Measurements from ENCODE around the gene KIAA0513.
A peak's percentile ranks its signal among the peaks of the same experiment; 100 is the strongest.

The KIAA0513 gene

DNA sequence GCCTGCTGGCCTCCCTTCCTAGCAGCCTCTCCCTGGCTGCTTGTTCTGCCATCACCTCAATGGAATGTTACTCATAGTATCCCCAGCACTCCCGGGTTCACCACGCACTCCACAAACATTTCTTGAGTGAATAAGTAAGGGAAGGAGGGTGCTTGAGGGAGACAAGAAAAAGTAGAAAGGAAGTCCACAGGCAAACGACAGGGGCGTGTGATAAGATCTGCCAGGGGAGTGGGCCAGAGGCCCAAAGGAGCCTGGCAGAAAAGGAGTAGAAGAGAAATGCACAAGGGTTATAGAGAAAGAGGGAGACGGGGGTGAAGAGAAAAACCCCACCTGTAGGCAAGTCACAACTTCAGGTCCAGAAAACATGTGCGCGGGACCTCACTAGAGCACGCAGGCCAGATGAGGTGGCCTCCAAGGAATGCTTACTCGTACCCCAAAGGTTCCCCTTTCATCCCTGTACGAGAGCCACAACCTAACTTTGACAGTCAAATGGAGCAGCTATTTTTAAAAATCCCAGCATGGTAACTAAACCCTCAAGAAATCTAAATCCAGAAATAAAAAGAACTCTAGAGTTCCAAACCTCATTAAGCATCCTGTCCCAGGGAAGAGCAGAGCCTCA, 22.9 kb upstream of the KIAA0513 start:
- H3K4me3 ChIP-seq (ENCODE audit: low read depth, low read length) = no peak overlapping the region

DNA sequence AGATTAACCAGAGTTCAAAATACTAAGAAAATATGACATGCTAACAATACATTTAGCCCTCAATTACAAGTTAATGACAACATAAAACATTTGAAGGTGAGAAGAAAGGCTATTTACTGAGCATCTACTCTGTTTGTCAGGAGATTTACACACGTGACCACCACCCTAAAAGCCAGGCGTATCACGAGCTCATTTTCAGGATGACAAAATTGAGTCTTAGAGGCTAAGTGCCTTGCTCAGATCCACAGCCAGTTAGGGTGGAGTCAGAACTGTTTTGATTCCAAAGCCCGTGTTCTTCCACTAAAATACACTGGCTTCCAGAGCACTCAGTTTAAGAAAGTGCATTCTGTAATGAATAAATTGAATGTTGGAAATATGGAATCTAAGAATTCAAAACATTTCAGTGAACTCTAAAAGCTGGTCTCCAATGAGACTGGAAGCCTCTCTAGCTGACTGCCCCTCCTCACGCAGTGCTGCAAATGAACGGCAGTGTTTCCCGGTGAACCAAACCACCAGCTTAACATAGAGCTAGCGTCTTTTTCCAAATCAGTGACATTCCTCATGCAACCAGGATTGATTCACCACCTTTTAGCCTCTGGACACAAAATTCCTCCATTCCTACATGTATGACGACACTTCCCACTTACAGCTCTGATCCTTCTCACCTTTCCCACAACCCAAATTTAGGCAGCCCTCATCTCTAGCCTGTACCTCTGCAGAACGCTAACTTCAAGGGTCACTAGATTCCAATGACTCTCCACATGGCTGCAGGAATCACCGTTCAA, 22.1 kb upstream of the KIAA0513 start:
- H3K4me3 ChIP-seq (ENCODE audit: low read depth, low read length) = no peak overlapping the region

- H3K4me3 ChIP-seq (ENCODE audit: low read depth, low read length) = no peak overlapping the region
These were observed 21.0 kb upstream of the KIAA0513 start for GRCh38 chr16:85006639-85007038.

GRCh38 chr16:85007496-85008214, 19.9 kb upstream of the KIAA0513 start:
- no peak overlapping the region for H3K4me3 ChIP-seq (ENCODE audit: low read depth, low read length)

DNA sequence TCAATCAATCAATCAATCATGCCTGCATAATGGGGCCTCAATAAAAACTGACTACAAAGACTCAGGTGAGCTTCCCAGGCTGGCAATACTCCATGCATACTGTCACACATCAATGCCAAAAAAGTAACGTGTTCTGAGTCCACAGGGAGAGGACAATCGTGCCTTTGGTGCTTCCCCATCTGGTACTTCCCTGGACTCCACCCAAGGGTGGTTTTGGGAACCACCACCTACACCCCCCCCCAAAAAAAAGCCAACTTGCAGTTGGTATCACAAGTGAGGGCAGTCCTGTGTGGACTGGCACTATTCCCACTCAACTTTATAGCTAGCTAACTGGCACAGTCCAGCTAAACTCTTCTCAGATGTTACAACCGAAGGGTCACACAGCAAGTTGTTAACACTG, 19.3 kb upstream of the KIAA0513 start:
- no peak overlapping the region for H3K4me3 ChIP-seq (ENCODE audit: low read depth, low read length)

DNA sequence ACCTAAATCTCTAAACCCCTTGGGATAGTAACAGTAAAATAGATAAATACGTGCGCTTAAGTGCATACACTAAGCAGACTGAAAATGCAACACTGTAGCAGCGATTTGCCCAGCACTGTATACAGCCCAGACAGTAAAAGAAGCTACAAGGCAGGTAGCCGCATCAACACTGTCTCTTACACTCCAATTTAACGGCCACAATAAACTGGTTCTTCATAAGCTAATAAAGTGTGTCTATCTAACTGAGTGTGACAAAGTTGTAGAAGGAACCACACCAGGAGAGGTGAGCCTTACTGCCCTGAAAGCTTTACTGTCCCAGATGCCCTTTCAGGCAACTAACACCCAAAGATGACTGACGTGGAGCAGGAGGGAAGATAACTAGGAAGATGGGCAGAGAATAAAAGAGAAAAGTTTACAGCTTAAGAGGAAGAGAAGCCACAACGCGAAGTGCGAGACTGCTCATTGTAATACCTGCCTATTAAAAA, 17.1 kb upstream of the KIAA0513 start:
- H3K4me3 ChIP-seq (ENCODE audit: low read depth, low read length) = peak overlapping the region; percentile 96

DNA sequence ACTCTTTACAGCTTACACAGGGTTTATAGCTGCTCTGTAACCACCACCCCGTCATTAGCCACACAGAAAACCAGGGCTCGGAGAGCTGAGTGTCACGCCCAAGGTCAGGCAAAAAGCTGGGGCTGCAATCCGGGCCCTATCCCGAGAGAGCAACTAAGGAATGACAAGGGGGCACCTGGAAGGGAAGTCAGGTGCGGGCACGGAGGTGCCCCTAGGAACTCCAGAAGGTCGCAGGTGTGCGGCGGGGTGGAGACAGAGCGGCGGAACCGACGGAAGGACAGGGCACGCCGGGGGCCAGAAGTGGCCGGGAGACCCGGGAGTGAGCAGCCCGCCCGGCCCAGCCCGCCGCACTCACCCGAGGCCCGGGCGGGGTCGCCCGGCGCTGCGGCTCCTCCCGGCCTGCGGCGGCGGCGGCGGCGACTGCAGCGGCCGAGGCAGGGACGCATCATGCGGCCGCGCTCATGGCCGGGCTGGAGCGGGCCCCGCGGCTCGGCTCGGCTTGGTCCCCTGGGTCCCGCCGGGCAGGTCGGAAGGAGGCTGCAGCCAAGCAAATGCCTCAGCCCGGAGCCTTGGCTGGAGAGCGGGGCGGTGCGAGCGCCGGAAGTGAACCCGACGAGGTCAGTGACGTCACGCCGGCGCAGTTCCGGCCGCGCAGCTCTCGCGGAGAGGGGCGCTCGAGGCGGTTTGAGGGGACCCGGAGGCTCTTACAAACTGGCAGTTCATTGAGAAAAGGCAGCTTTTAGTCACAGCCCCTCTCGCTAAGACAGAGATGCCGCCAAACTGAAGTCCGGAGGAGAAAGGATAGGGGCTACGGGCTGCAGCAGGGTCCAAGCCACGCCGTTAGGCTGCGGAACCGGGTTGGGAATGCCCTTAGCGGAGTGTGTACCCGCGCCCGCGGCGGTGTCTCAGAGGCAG, 16.4 kb upstream of the KIAA0513 start, which contains the start of gene ZDHHC7:
Gene ZDHHC7, minus strand, starts transcription at position 605 of the 915 bp plus-strand sequence. CDS start 20,917 bp downstream, outside the sequence.
- peak within 1 kb of the TSS; percentile 96 for H3K4me3 ChIP-seq (ENCODE audit: low read depth, low read length)

DNA sequence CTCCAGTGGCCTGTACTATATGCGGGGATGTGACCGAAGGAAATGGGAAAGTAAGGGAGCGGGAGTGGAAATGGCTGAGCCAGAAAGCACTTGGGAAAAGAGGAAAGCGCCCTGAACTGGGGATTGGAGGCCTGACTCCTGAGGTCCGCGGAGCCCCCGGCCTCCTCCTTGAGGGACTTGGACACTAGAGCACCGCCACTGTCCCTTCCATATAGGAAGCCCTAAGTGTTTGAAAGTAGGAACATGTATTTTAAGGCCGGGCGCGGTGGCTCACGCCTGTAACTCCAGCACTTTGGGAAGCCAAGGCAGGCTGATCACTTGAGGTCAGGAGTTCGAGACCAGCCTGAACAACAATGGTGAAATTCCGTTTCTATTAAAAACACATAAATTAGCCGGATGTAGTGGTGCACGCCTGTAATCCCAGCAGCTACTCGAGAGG, 15.7 kb upstream of the KIAA0513 start:
- peak overlapping the region; percentile 96 for H3K4me3 ChIP-seq (ENCODE audit: low read depth, low read length)

DNA sequence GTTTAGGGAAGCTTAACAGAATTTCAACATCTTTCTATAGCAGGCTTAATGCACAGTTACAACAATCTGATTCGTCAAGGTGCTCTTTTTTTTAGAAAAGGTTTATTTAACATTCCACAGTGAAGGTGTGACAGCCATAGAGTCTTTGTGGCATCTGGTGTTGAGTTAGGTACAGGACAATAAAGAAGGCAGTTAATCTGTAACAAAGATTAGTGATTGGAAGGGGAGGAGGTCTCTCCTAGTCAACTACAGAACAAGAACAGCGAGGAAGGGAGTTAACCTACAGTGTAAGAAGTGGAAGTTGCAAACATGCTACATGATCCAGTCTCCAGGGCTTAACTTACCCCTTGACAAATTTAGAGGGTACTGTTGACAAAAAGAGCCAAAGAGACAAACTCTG, 13.3 kb upstream of the KIAA0513 start:
- H3K4me3 ChIP-seq (ENCODE audit: low read depth, low read length) = no peak overlapping the region

DNA sequence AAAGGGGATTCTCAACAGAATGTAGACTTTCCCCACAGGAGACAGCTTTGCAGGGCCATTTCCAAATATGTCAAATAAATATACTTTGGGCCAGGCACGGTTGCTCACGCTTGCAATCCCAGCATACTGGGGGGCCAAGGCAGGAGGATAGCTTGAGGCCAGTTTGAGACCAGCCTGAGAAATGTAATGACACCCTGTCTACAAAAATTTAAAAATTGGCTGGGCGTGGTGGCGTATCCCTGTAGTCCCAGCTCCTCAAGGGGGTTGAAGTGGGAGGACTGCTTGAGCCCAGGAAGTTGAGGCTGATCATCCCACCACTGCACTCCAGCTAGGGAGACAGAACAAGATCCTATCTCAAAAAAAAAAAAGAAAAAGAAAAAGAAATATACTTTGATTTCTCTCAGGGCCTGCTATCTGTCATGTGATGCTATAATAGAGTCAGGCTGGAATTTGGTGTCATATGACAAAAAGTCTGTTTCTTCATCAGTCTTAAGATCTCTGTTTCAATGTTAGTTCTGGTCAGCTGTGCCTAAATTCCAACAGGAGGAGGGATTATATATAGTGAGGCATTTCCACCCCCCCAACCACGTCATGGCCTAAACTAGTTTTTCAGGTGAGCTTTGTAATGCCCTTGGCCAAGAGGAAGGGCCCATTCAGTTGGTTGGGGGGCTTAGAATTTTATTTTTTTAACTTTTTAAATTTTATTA, 12.0 kb upstream of the KIAA0513 start:
- no peak overlapping the region for H3K4me3 ChIP-seq (ENCODE audit: low read depth, low read length)

GRCh38 chr16:85017151-85017550, 10.4 kb upstream of the KIAA0513 start:
- H3K4me3 ChIP-seq (ENCODE audit: low read depth, low read length) = no peak overlapping the region

GRCh38 chr16:85017633-85018032, 10.0 kb upstream of the KIAA0513 start:
- no peak overlapping the region for H3K4me3 ChIP-seq (ENCODE audit: low read depth, low read length)

DNA sequence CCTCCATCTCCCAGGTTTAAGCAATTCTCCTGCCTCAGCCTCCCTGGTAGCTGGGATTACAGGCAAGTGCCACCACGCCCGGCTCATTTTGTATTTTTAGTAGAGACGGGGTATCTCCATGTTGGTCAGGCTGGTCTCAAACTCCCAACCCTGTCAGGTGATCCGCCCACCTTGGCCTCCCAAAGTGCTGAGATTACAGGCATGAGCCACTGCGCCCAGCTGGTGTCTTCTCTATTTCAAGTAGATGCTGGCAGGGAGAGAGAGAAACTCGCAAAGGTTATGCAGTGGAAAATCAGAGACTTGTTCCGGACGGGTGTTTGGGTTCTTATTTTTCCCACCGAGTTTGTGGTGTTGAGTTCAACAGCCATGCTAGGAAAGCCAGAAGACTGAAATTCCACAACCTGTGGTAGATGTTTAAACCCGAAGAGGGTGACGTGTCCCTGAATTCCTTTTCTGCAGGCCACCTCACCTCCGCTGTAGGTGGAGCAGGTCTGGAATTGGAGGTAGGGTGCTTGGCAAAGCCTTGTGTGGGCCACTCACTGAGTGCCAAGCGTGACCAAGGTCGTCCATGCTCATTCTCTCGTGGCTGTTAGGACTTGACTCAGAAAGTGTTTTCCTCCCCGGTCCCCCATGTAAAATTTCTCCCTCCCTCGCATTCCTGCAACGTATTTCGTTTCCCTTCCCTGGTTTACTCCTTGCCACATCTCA, 8.9 kb upstream of the KIAA0513 start:
- no peak overlapping the region for H3K4me3 ChIP-seq (ENCODE audit: low read depth, low read length)

DNA sequence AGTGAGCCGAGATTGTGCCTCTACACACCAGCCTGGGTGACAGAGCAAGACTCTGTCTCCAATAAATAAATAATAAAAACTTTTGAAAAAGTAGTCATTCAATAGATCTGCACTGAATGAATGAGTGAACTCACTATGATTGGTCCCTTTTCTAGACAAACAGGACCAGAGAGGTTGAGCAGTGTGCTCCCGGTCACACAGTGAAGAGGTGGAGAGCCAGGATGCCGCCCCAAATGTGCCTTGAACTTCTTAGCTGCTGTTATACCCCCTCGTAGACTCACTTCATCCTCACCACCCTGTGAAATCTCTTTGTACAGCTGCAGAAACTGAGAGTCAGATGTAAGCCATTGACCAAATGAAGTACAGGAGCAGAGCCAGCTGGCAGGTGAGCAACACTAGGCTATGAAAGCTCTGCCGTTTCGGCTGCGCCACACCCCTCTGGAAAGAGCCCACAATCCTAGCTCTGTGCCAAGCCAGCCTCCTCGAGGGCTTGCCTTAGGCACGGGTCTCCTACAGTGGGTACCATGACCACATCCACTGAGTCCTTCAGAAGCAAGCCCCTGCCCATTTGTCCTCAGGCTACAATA, 7.8 kb upstream of the KIAA0513 start:
- no peak overlapping the region for H3K4me3 ChIP-seq (ENCODE audit: low read depth, low read length)

GRCh38 chr16:85025781-85026653, 1.6 kb upstream of the KIAA0513 start:
- no peak overlapping the region for H3K4me3 ChIP-seq (ENCODE audit: low read depth, low read length)

DNA sequence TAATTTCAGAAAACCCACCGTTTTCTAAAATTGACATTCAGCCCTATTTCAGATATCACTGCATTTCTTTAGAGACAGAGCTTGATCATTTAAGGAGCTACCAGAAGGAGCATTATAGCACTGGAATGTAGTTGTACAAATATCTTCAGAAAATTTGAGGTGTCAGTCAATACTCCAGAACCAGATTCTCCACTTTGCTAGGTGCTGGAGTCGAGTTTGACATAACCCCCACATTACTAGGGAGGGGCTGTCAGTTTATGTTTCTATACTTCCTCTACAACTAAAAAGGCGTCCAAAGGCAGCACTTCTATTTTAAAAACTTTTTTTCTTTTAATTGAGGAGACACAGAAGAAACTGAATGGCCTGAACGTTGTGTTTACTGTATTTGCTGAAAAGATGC, 892 bp upstream of the KIAA0513 start:
- no peak overlapping the region for H3K4me3 ChIP-seq (ENCODE audit: low read depth, low read length)

- peak overlapping the region; percentile 55 for H3K4me3 ChIP-seq (ENCODE audit: low read depth, low read length)
These were observed 526 bp downstream of the KIAA0513 start for GRCh38 chr16:85027958-85028684.

Data from iPS-11a (cell line).